ENCODE data around the gene ACTR10. TPM values are rescaled to one million over a fixed set of nuclear protein-coding genes. Genes with fewer than 3 reads are reported as not detected.

The ACTR10 gene
- total RNA-seq, 4 donors from 2014 or later: 42.6 to 88.8 (median 78.7) TPM

- H3K36me3 ChIP-seq: peaks cover 3 to 63% (median 3%) of the 10 kb centered on the region in 3 donors
- H3K4me1 ChIP-seq: peaks cover 0 to 25% (median 6%) of the 10 kb centered on the region in 4 donors
- WGBS, 2 donors: 68 to 75% methylated on average over 4 of the region's 4 CpGs
These were observed 72.8 kb downstream of the ACTR10 start for GRCh38 chr14:58272588-58273372.

GRCh38 chr14:58274881-58275280, 74.9 kb downstream of the ACTR10 start:
- no peaks in the 10 kb centered on the region for H3K27me3 ChIP-seq
- TF ChIP-seq CTCF (IDR thresholded peaks at IDR 0.05) (no peak), EP300 (IDR thresholded peaks at IDR 0.05) (no peak), POLR2A (IDR thresholded peaks at IDR 0.05) (no peak)
- H3K4me1 ChIP-seq: peaks cover 0 to 26% (median 6%) of the 10 kb centered on the region in 4 donors
- no peak for DNase-seq (ENCODE audit: low spot score in 2 of 2)
- H3K4me3 ChIP-seq: no peak overlapping the region
- H3K9me3 ChIP-seq: no peaks in the 10 kb centered on the region
- H3K27ac ChIP-seq: no peak overlapping the region
- H3K36me3 ChIP-seq: peaks cover 0 to 59% (median 3%) of the 10 kb centered on the region in 3 donors

More at GRCh38 chr14:58272588-58273372, 72.8 kb downstream of the ACTR10 start:
- DNase-seq (ENCODE audit: low spot score in 2 of 2): no peak
- TF ChIP-seq CTCF (IDR thresholded peaks at IDR 0.05) (peak in 1 of 5 experiments; percentile 6), POLR2A (IDR thresholded peaks at IDR 0.05) (no peak)
- Histone ChIP-seq H3K27me3 (no peaks in the 10 kb centered on the region), H3K27ac (peak overlapping the region in 1 of 4 donors; percentile 20), H3K9me3 (no peaks in the 10 kb centered on the region), H3K4me3 (no peak overlapping the region)

GRCh38 chr14:58275527-58276190, 75.7 kb downstream of the ACTR10 start:
- H3K27ac ChIP-seq: peak overlapping the region in 1 of 4 donors; percentile 0
- peaks cover 0 to 55% (median 3%) of the 10 kb centered on the region in 3 donors for H3K36me3 ChIP-seq

GRCh38 chr14:58276208-58276607, 76.3 kb downstream of the ACTR10 start:
- H3K27me3 ChIP-seq: no peaks in the 10 kb centered on the region
- peak overlapping the region in 1 of 4 donors; percentile 0 for H3K27ac ChIP-seq
- no peak overlapping the region for H3K4me3 ChIP-seq
- DNase-seq (ENCODE audit: low spot score in 2 of 2): no peak
- TF ChIP-seq POLR2A (IDR thresholded peaks at IDR 0.05) (no peak), EP300 (IDR thresholded peaks at IDR 0.05) (no peak), CTCF (IDR thresholded peaks at IDR 0.05) (no peak)
- H3K9me3 ChIP-seq: no peaks in the 10 kb centered on the region
- peaks cover 4 to 39% (median 12%) of the 10 kb centered on the region in 4 donors for H3K4me1 ChIP-seq
- H3K36me3 ChIP-seq: peaks cover 0 to 52% (median 3%) of the 10 kb centered on the region in 3 donors
- 43 to 57% methylated on average over 1 of the region's 1 CpG for whole genome bisulfite sequencing, 2 donors

More at GRCh38 chr14:58275527-58276190, 75.7 kb downstream of the ACTR10 start:
- no peak for DNase-seq (ENCODE audit: low spot score in 2 of 2)
- Histone ChIP-seq H3K4me3 (no peak overlapping the region), H3K4me1 (peaks cover 2 to 34% (median 8%) of the 10 kb centered on the region in 4 donors), H3K9me3 (no peaks in the 10 kb centered on the region), H3K27me3 (no peaks in the 10 kb centered on the region)
- 36 to 44% methylated on average over 2 of the region's 2 CpGs for WGBS, 2 donors
- no peak for TF ChIP-seq POLR2A (IDR thresholded peaks at IDR 0.05)
- TF ChIP-seq EP300 (IDR thresholded peaks at IDR 0.05): no peak
- TF ChIP-seq CTCF (IDR thresholded peaks at IDR 0.05): no peak

DNA sequence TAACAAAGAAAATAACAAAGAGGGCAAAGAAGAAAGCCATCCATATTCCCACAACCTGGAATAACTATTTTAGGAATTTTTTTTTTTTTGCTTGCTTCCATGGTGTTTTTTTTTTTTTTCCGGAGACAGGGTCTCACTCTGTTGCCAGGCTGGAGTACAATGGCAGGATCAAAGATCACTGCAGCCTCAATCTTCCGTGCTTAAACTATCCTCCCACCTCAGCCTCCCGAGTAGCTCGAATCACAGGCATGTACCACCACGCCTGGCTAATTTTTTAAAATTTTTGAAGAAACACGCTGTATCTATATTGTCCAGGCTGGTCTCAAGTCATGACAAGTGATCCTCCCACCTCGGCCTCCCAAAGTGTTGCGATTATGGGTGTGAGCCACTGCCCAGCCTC, 78.2 kb downstream of the ACTR10 start:
- DNase-seq (ENCODE audit: low spot score in 2 of 2): no peak
- Histone ChIP-seq H3K4me1 (peaks cover 0 to 47% (median 26%) of the 10 kb centered on the region in 4 donors), H3K27ac (no peak overlapping the region), H3K36me3 (peaks cover 0 to 36% (median 0%) of the 10 kb centered on the region in 3 donors), H3K4me3 (no peak overlapping the region), H3K9me3 (no peaks in the 10 kb centered on the region), H3K27me3 (no peaks in the 10 kb centered on the region)
- TF ChIP-seq EP300 (IDR thresholded peaks at IDR 0.05): no peak
- TF ChIP-seq CTCF (IDR thresholded peaks at IDR 0.05): no peak
- WGBS, 2 donors: 93% methylated on average over 8 of the region's 8 CpGs
